ENCODE results near the gene ZFP36L2.

GRCh38 chr2:43218702-43219382 lies 7.6 kb downstream of the ZFP36L2 start:
- TF ChIP-seq POLR2A (IDR thresholded peaks at IDR 0.05; ENCODE audit: low read depth, low read length) (no peak), POLR2AphosphoS5 (IDR thresholded peaks at IDR 0.05; ENCODE audit: low read depth, low read length) (peak; percentile 6; the same call in 1 of the 2 replicates), TAF1 (IDR thresholded peaks at IDR 0.05; ENCODE audit: borderline replicate concordance, low read depth, low read length) (no peak)

Measured in GM12892 (cell line).